ENCODE data around the gene TBL1Y. TPM values are rescaled to one million over a fixed set of nuclear protein-coding genes. Genes with fewer than 3 reads are reported as not detected.

TBL1Y gene
- total and polyA plus RNA-seq, 3 donors from 2014 or later: 0.44 to 2.5 (median 2.0) TPM

DNA sequence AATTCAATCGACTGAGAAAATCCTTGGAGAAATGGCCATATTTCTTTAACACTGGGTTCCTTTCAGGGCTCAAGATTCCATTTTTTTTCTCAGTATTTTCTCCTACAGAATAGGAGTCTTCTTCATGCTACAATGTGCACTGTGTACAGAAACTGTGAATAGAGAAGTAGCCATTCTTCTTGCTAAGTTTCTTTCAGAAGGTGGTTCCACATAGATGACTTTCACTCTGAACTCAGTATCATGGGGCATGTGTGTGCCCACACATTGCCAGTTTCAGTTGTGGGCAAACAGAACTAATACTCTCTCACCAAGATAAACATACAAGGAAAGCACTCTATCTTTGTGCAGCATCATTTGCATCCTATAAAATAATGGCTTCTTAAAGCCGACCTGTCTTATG, 89.4 kb downstream of the TBL1Y start:
- no peak overlapping the region for H3K27ac ChIP-seq
- no peaks in the 10 kb centered on the region for H3K36me3 ChIP-seq (ENCODE audit: low read depth, missing control alignments)
- H3K4me3 ChIP-seq: no peak overlapping the region
- WGBS, 2 donors: 65 to 85% methylated on average over 2 of the region's 2 CpGs
- intact Hi-C loops (cut with DNase I; ENCODE audit: low total_unique reads): no loop called here
- DNase-seq: no peak
- no peak for TF ChIP-seq POLR2A (IDR thresholded peaks at IDR 0.05)
- TF ChIP-seq, protein P1, sequence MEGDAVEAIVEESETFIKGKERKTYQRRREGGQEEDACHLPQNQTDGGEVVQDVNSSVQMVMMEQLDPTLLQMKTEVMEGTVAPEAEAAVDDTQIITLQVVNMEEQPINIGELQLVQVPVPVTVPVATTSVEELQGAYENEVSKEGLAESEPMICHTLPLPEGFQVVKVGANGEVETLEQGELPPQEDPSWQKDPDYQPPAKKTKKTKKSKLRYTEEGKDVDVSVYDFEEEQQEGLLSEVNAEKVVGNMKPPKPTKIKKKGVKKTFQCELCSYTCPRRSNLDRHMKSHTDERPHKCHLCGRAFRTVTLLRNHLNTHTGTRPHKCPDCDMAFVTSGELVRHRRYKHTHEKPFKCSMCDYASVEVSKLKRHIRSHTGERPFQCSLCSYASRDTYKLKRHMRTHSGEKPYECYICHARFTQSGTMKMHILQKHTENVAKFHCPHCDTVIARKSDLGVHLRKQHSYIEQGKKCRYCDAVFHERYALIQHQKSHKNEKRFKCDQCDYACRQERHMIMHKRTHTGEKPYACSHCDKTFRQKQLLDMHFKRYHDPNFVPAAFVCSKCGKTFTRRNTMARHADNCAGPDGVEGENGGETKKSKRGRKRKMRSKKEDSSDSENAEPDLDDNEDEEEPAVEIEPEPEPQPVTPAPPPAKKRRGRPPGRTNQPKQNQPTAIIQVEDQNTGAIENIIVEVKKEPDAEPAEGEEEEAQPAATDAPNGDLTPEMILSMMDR (IDR thresholded peaks at IDR 0.05): no peak
- no peaks in the 10 kb centered on the region for H3K27me3 ChIP-seq
- H3K4me1 ChIP-seq: no peaks in the 10 kb centered on the region
- no peaks in the 10 kb centered on the region for H3K9me3 ChIP-seq

DNA sequence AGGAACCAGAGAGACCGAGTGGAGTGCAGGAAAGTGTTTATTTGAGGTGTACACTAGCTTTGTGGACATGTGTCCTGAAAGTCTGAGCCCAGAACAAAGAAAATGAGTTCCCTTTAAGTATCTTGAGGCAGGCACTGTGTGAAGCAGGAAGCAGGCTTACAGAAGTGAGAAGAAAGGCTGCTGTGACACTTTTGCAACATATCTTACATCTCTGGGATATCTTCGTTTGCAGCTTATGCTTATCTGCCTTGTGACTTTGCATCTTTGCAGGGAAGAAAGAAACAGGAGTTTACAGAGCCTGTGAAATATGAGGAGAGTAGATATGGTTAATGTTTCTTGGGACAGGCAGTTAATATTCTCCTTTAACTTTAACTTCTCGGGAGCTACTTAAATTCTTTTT, 92.1 kb downstream of the TBL1Y start:
- Histone ChIP-seq H3K27me3 (no peaks in the 10 kb centered on the region), H3K9me3 (no peaks in the 10 kb centered on the region), H3K4me3 (no peak overlapping the region), H3K4me1 (no peaks in the 10 kb centered on the region), H3K36me3 (ENCODE audit: low read depth, missing control alignments) (no peaks in the 10 kb centered on the region), H3K27ac (no peak overlapping the region)
- no peak for DNase-seq
- WGBS, 2 donors: 59 to 65% methylated on average over 3 of the region's 3 CpGs
- intact Hi-C loops (cut with DNase I; ENCODE audit: low total_unique reads): no loop called here
- TF ChIP-seq, protein P1 (IDR thresholded peaks at IDR 0.05): no peak
- no peak for TF ChIP-seq POLR2A (IDR thresholded peaks at IDR 0.05)

DNA sequence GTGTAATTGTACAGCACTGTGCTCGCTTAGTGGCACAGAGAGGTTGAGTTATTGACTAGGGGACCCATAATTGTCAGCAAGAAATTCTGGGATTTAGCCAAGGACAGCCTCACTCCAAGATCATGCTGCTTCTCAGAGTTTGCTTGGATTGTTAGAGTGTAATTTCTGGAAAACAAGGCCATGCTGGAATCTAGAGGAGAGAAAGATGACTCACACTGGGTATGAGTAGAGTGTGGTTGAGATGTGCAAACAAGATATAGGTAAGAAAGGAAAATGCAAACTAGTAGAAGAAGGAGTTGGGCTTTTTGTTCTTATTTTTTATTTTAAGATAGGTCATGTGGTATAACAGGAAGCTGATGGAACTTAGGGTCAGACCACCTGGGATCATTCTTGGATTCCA, 97.4 kb downstream of the TBL1Y start:
- H3K27ac ChIP-seq: no peak overlapping the region
- no peaks in the 10 kb centered on the region for H3K36me3 ChIP-seq (ENCODE audit: low read depth, missing control alignments)

DNA sequence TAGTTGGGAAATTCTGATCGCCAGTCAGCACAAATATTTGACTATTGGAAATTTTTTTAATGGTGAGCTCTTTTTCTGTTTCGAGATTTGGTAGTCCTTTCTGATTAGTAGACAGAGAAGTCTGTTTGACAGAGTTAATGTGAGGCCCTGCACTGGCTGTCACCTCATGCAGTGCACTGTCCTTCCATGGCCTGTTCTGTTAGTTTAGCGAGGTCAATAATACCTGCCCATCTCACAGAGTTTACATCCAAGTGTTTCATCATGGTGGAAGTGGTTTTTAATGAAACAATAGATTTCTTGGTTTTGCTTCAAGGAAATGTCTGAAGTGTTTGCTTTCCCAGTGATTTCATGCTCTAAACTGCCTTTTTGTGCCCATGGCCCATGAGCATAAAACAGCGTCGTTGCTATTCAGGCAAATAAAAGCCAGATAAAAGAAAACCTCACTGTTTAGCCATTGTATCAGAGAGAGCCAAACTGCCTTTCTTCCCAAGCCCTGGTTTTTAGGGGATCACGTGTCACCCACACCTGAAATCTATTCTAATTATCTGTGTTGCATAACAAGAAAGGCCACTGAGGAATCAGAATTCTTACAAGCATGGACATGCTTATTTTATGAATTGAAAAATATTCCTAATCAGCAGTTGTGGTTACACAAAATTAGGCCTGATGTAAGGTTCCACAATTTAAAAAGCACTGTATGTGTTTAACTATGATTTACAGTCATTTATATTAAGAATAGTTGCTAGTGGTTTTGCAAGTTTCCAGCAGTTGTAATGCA, 98.3 kb downstream of the TBL1Y start:
- Histone ChIP-seq H3K4me1 (no peaks in the 10 kb centered on the region), H3K9me3 (no peaks in the 10 kb centered on the region), H3K27ac (no peak overlapping the region), H3K36me3 (ENCODE audit: low read depth, missing control alignments) (no peaks in the 10 kb centered on the region), H3K27me3 (no peaks in the 10 kb centered on the region), H3K4me3 (no peak overlapping the region)
- WGBS, 2 donors: 89 to 93% methylated on average over 6 of the region's 6 CpGs
- TF ChIP-seq, protein P1 (IDR thresholded peaks at IDR 0.05): no peak
- no peak for TF ChIP-seq POLR2A (IDR thresholded peaks at IDR 0.05)
- intact Hi-C loops (cut with DNase I; ENCODE audit: low total_unique reads): no loop called here
- no peak for DNase-seq

More for the DNA sequence above, 97.4 kb downstream of the TBL1Y start:
- H3K4me3 ChIP-seq: no peak overlapping the region
- WGBS, 2 donors: 94 to 100% methylated on average over 1 of the region's 1 CpG
- TF ChIP-seq, protein P1 (IDR thresholded peaks at IDR 0.05): no peak
- TF ChIP-seq POLR2A (IDR thresholded peaks at IDR 0.05): no peak
- H3K27me3 ChIP-seq: no peaks in the 10 kb centered on the region
- intact Hi-C loops (cut with DNase I; ENCODE audit: low total_unique reads): no loop called here
- no peak for DNase-seq
- no peaks in the 10 kb centered on the region for H3K9me3 ChIP-seq
- no peaks in the 10 kb centered on the region for H3K4me1 ChIP-seq

DNA sequence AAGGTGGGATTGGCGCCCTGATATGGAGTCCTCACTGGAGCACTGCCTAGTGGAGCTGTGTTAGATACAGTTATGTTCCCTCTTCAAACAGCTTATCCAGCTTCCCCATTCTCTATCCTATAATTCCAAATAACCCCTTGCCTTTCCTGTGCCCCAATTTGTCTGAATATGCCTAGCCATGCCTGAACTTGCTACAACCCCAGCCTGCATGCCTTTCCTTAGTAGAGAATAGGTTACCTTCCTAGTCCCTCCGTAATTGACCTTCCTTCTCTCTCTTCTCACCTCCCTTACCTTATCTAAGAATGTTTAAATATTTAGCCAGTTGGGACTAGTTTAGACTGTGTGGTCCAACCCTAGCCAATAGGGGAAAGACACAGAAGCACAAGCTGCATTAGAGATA, 102.6 kb downstream of the TBL1Y start:
- Histone ChIP-seq H3K9me3 (no peaks in the 10 kb centered on the region), H3K27ac (no peak overlapping the region)
- 78 to 92% methylated on average over 1 of the region's 2 CpGs for WGBS, 2 donors

More for the DNA sequence above, 102.6 kb downstream of the TBL1Y start:
- Histone ChIP-seq H3K4me1 (no peaks in the 10 kb centered on the region), H3K27me3 (no peaks in the 10 kb centered on the region), H3K36me3 (ENCODE audit: low read depth, missing control alignments) (no peaks in the 10 kb centered on the region), H3K4me3 (no peak overlapping the region)
- TF ChIP-seq, protein P1 (IDR thresholded peaks at IDR 0.05): no peak
- TF ChIP-seq POLR2A (IDR thresholded peaks at IDR 0.05): no peak
- intact Hi-C loops (cut with DNase I; ENCODE audit: low total_unique reads): no loop called here
- DNase-seq: no peak
